ENCODE data around the gene DYNLT4. TPM values are rescaled to one million over a fixed set of nuclear protein-coding genes. Genes with fewer than 3 reads are reported as not detected.

The DYNLT4 gene
- total RNA-seq, 2 donors from 2014 or later, result 0.64 TPM; not detected in 1

DNA sequence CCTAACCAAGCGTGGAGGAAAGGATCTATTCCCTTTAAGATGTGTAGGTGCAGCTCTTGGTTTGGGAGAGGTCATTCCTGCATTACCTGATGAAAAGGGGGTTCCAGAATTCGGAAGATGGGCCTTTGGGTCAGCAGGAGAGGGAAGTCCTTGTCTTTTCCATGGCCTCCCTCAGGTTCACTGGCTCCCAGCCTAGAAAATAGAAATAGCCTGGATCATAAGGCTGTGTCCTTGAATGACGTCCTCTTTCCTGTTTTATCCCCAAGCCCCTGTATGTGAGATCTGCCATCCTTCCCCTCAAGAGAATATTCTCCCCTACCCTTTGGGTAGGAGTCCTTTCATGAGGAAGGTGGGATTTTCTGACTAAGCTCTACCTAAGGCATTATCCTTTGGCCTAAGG lies 46.3 kb downstream of the DYNLT4 start:
- DNase-seq, result no peak
- Histone ChIP-seq H3K4me1 (ENCODE audit: control insufficient read depth, insufficient read depth, low read length) (no peaks in the 10 kb centered on the region), H3K27ac (ENCODE audit: low read depth, low read length) (no peak overlapping the region), H3K9me3 (ENCODE audit: control insufficient read depth, low read length) (no peaks in the 10 kb centered on the region), H3K36me3 (ENCODE audit: control insufficient read depth, insufficient read depth, low read length) (peaks cover 69% of the 10 kb centered on the region), H3K9ac (ENCODE audit: extremely low read depth, low read length, poor library complexity, severe bottlenecking) (no peak overlapping the region), H3K27me3 (ENCODE audit: control insufficient read depth, insufficient read depth, low read length, poor library complexity, severe bottlenecking) (no peaks in the 10 kb centered on the region), H3K4me3 (ENCODE audit: low read length) (no peak overlapping the region)
- H3K9me3 Mint-ChIP-seq, result no peaks in the 10 kb centered on the region
- H3K4me1 Mint-ChIP-seq, result no peaks in the 10 kb centered on the region
- H3K27ac Mint-ChIP-seq, result no peak overlapping the region
- no peak overlapping the region for H3K4me3 Mint-ChIP-seq
- peaks cover 65% of the 10 kb centered on the region for H3K36me3 Mint-ChIP-seq (ENCODE audit: low read depth)
- H3K27me3 Mint-ChIP-seq (ENCODE audit: insufficient read depth), result no peaks in the 10 kb centered on the region
- 93 to 100% methylated on average over 3 of the region's 3 CpGs for WGBS, 2 experiments (ENCODE audit: insufficient coverage in 1 of 2, insufficient read length in 1 of 2)
- TF ChIP-seq, protein P1, sequence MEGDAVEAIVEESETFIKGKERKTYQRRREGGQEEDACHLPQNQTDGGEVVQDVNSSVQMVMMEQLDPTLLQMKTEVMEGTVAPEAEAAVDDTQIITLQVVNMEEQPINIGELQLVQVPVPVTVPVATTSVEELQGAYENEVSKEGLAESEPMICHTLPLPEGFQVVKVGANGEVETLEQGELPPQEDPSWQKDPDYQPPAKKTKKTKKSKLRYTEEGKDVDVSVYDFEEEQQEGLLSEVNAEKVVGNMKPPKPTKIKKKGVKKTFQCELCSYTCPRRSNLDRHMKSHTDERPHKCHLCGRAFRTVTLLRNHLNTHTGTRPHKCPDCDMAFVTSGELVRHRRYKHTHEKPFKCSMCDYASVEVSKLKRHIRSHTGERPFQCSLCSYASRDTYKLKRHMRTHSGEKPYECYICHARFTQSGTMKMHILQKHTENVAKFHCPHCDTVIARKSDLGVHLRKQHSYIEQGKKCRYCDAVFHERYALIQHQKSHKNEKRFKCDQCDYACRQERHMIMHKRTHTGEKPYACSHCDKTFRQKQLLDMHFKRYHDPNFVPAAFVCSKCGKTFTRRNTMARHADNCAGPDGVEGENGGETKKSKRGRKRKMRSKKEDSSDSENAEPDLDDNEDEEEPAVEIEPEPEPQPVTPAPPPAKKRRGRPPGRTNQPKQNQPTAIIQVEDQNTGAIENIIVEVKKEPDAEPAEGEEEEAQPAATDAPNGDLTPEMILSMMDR (conservative IDR thresholded peaks at IDR 0.05), result no peak

GRCh38 chr1:44759077-44759476 lies 48.1 kb downstream of the DYNLT4 start:
- Histone ChIP-seq H3K36me3 (ENCODE audit: control insufficient read depth, insufficient read depth, low read length) (peaks cover 83% of the 10 kb centered on the region), H3K9me3 (ENCODE audit: control insufficient read depth, low read length) (no peaks in the 10 kb centered on the region), H3K4me1 (ENCODE audit: control insufficient read depth, insufficient read depth, low read length) (no peaks in the 10 kb centered on the region), H3K4me3 (ENCODE audit: low read length) (no peak overlapping the region), H3K27me3 (ENCODE audit: control insufficient read depth, insufficient read depth, low read length, poor library complexity, severe bottlenecking) (no peaks in the 10 kb centered on the region), H3K9ac (ENCODE audit: extremely low read depth, low read length, poor library complexity, severe bottlenecking) (no peak overlapping the region), H3K27ac (ENCODE audit: low read depth, low read length) (no peak overlapping the region)
- 85 to 87% methylated on average over 10 to 11 of the region's 11 CpGs for WGBS, 2 experiments (ENCODE audit: insufficient coverage in 1 of 2, insufficient read length in 1 of 2)
- no peak overlapping the region for H3K27ac Mint-ChIP-seq
- H3K36me3 Mint-ChIP-seq (ENCODE audit: low read depth), result peaks cover 76% of the 10 kb centered on the region
- H3K9me3 Mint-ChIP-seq, result no peaks in the 10 kb centered on the region
- no peaks in the 10 kb centered on the region for H3K4me1 Mint-ChIP-seq
- no peak overlapping the region for H3K4me3 Mint-ChIP-seq
- no peak for DNase-seq
- no peaks in the 10 kb centered on the region for H3K27me3 Mint-ChIP-seq (ENCODE audit: insufficient read depth)
- TF ChIP-seq, protein P1 (conservative IDR thresholded peaks at IDR 0.05), result no peak

- Histone ChIP-seq H3K27ac (ENCODE audit: low read depth, low read length) (no peak overlapping the region), H3K4me1 (ENCODE audit: control insufficient read depth, insufficient read depth, low read length) (no peaks in the 10 kb centered on the region), H3K9me3 (ENCODE audit: control insufficient read depth, low read length) (no peaks in the 10 kb centered on the region), H3K9ac (ENCODE audit: extremely low read depth, low read length, poor library complexity, severe bottlenecking) (no peak overlapping the region), H3K36me3 (ENCODE audit: control insufficient read depth, insufficient read depth, low read length) (peaks cover 84% of the 10 kb centered on the region), H3K27me3 (ENCODE audit: control insufficient read depth, insufficient read depth, low read length, poor library complexity, severe bottlenecking) (no peaks in the 10 kb centered on the region), H3K4me3 (ENCODE audit: low read length) (no peak overlapping the region)
- 100% methylated on average over 1 to 2 of the region's 2 CpGs for WGBS, 2 experiments (ENCODE audit: insufficient coverage in 1 of 2, insufficient read length in 1 of 2)
- Mint-ChIP-seq H3K27ac (no peak overlapping the region), H3K4me1 (no peaks in the 10 kb centered on the region), H3K9me3 (no peaks in the 10 kb centered on the region), H3K36me3 (ENCODE audit: low read depth) (peaks cover 74% of the 10 kb centered on the region), H3K27me3 (ENCODE audit: insufficient read depth) (no peaks in the 10 kb centered on the region), H3K4me3 (no peak overlapping the region)
- TF ChIP-seq, protein P1 (conservative IDR thresholded peaks at IDR 0.05), result no peak
- no peak for DNase-seq
Measured at GRCh38 chr1:44757420-44757819, 49.7 kb downstream of the DYNLT4 start.

Other genes starting within 250 kb of the DYNLT4 start
- 10 to 100 TPM; 10.2 to 10.8 TPM for gene TMEM53, start 132.9 kb downstream of the DYNLT4 start, total RNA-seq
- gene ARMH1, start 132.6 kb downstream of the DYNLT4 start, total RNA-seq, result 1 to 10 TPM; 3.9 to 6.3 TPM
- gene RNU5D-1, start 76.2 kb downstream of the DYNLT4 start, total RNA-seq, result not detected
- 10 to 100 TPM; 42.0 to 72.7 TPM for gene KIF2C, start 67.5 kb downstream of the DYNLT4 start, total RNA-seq
- gene RPS8, start 31.8 kb downstream of the DYNLT4 start, total RNA-seq, result 1,000 to 10,000 TPM; 2,014 to 2,050 TPM
- 1 to 10 TPM; 1.6 to 2.3 TPM for gene BEST4, start 19.2 kb downstream of the DYNLT4 start, total RNA-seq
- gene PLK3, start 7.0 kb downstream of the DYNLT4 start, total RNA-seq, result 1 to 10 TPM; 3.3 to 9.0 TPM
- gene BTBD19, start 1.2 kb upstream of the DYNLT4 start, total RNA-seq, result 1 to 10 TPM; 7.4 to 7.9 TPM
- gene PTCH2, start 35.9 kb upstream of the DYNLT4 start, total RNA-seq, result 1 to 10 TPM; 1.5 to 1.6 TPM
- 10 to 100 TPM; 24.2 to 27.2 TPM for gene EIF2B3, start 179.2 kb upstream of the DYNLT4 start, total RNA-seq
- gene HECTD3, start 204.0 kb upstream of the DYNLT4 start, total RNA-seq, result 10 to 100 TPM; 33.2 to 43.7 TPM
- gene UROD, start 204.9 kb upstream of the DYNLT4 start, total RNA-seq, result 100 to 1,000 TPM in 1 of 2 donors, 10 to 100 TPM in 1; 86.8 to 107 TPM

Data from endodermal cell (in vitro differentiated cells).